Upper lobe of left lung (tissue), 4 donors: ENCODE data around the gene ZFAND5.

Experiments
- CTCF ChIP-seq, 6 experiments: fragments of 450-650 bp in 4 of 6; fragments of 200-600 bp in 2 of 6; sonication (generic) in 2 of 6; IDR thresholded peaks; one replicate each; pipeline ENCODE4 v1.5.1; 2016 to 2019; ENCODE audit warnings: antibody characterized with exemption in 6 of 6
- EP300 ChIP-seq, 4 donors: sonication (generic); formaldehyde crosslinking; IDR thresholded peaks; one replicate each; pipeline ENCODE4 v1.5.1; 2017; ENCODE audit warnings: antibody characterized with exemption in 4 of 4, control low read depth in 2 of 4
- POLR2A ChIP-seq, 4 donors: fragments of 450-650 bp; IDR thresholded peaks; one replicate each; pipeline ENCODE4 v1.5.1; 2016 to 2017; ENCODE audit warnings: antibody characterized with exemption in 4 of 4, mild to moderate bottlenecking in 2 of 4
- POLR2AphosphoS5 ChIP-seq, 2 donors: sonication (generic); formaldehyde crosslinking; IDR thresholded peaks; one replicate each; pipeline ENCODE4 v1.5.1; 2017; ENCODE audit warnings: antibody characterized with exemption in 2 of 2

- TF ChIP-seq CTCF (IDR thresholded peaks at IDR 0.05) (no peak), POLR2A (IDR thresholded peaks at IDR 0.05) (no peak), POLR2AphosphoS5 (IDR thresholded peaks at IDR 0.05) (no peak), EP300 (IDR thresholded peaks at IDR 0.05) (peak in 1 of 4 donors; percentile 36)
Observed at GRCh38 chr9:72362118-72362531, 2.9 kb downstream of the ZFAND5 start.
